A673 (cell line): ENCODE measurements around the gene NACC2.

Experiments
- CTCF ChIP-seq: fragments of 300-800, 200-600 bp; sonication (generic); conservative IDR thresholded peaks from 2 replicates; pipeline ENCODE4 v1.5.1; 2017; ENCODE audit warnings: low read depth, mild to moderate bottlenecking, antibody characterized with exemption, low read length, moderate library complexity, mixed read lengths
- EZH2 ChIP-seq: fragments of 200-600 bp; sonication (generic); IDR thresholded peaks from 2 replicates; pipeline ENCODE4 v1.6.1; 2017; ENCODE audit warnings: borderline replicate concordance, low read depth, mild to moderate bottlenecking, mixed read lengths, antibody characterized with exemption, low read length; ENCODE audit not compliant: poor library complexity, severe bottlenecking

- TF ChIP-seq CTCF = no peak
- TF ChIP-seq EZH2 = no peak
Measured at GRCh38 chr9:136084063-136084944, 10.8 kb downstream of the NACC2 start.
